Vagina (tissue), 2 donors: ENCODE data around the gene SIGLEC10.
"Not testable (repeated sequence)": the region's sequence is repeated elsewhere in the genome, so short reads cannot be mapped to it uniquely, and the experiment has no call there.

Experiments used
- POLR2A ChIP-seq, 2 donors: fragments of 450-650 bp; IDR thresholded peaks; one replicate each; pipeline ENCODE4 v1.6.1; 2017; ENCODE audit warnings: antibody characterized with exemption in 2 of 2, mild to moderate bottlenecking in 2 of 2, moderate library complexity in 2 of 2
- POLR2AphosphoS5 ChIP-seq, 2 donors: sonication (generic); formaldehyde crosslinking; IDR thresholded peaks; one replicate each; pipeline ENCODE4 v1.9.0; 2017; ENCODE audit warnings: antibody characterized with exemption in 2 of 2, mild to moderate bottlenecking in 2 of 2, low read depth in 1 of 2; ENCODE audit not compliant: insufficient read depth in 1 of 2
- TF ChIP-seq, protein P1 (sequence below), 3 experiments: fragments of 450-650 bp in 2 of 3; fragments of 200-600 bp in 1 of 3; sonication (generic) in 1 of 3; IDR thresholded peaks; one replicate each; pipeline ENCODE4 v1.5.1; 2017 to 2019; ENCODE audit warnings: antibody characterized with exemption in 3 of 3, mild to moderate bottlenecking in 2 of 3, moderate library complexity in 2 of 3

DNA sequence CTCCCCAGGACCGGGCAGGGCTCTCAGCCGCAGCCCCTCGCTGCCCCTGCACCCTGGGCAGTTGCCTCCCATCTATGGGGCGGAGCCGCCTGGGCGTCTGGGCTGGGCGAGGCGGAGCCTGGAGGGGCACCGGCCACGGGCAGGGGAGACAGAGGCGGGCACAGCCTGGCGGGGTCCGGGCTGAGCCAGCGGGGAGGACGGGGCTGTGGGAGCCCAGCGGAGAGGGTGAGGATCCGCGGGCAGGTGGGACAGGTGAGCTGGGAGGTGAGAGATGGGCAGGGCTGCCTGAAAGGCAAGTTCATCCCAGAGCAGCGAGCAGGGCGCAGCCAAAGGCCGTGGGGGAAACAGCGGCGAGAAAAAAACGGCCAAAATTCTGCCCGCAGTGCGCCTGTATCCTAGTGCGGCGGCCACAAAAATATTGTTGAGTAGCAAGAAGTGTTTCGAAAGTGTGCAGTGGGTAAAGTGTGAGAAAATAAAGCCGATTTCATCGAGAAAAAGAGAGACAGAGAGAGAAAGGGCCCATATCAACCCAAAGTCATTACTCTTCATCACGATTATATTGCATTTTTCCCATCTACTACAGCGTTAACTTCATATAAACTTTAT is 46.6 kb upstream of the SIGLEC10 start:
- not testable (repeated sequence) for TF ChIP-seq POLR2AphosphoS5 (IDR thresholded peaks at IDR 0.05; ENCODE audit: insufficient read depth in 1 of 2, low read depth in 1 of 2); POLR2A (IDR thresholded peaks at IDR 0.05)
- TF ChIP-seq, protein P1, sequence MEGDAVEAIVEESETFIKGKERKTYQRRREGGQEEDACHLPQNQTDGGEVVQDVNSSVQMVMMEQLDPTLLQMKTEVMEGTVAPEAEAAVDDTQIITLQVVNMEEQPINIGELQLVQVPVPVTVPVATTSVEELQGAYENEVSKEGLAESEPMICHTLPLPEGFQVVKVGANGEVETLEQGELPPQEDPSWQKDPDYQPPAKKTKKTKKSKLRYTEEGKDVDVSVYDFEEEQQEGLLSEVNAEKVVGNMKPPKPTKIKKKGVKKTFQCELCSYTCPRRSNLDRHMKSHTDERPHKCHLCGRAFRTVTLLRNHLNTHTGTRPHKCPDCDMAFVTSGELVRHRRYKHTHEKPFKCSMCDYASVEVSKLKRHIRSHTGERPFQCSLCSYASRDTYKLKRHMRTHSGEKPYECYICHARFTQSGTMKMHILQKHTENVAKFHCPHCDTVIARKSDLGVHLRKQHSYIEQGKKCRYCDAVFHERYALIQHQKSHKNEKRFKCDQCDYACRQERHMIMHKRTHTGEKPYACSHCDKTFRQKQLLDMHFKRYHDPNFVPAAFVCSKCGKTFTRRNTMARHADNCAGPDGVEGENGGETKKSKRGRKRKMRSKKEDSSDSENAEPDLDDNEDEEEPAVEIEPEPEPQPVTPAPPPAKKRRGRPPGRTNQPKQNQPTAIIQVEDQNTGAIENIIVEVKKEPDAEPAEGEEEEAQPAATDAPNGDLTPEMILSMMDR (IDR thresholded peaks at IDR 0.05), result not testable (repeated sequence)
